22Rv1 (cell line): ENCODE results near the gene SLX1A.
A peak's percentile ranks its signal among the peaks of the same experiment; 100 is the strongest.
"Not testable (repeated sequence)": the region's sequence is repeated elsewhere in the genome, so short reads cannot be mapped to it uniquely, and the experiment has no call there.

Experiments
- H3K27ac ChIP-seq: fragments of 450-650 bp; 2 replicates; pipeline ENCODE4 v1.5.1; 2017
- ZFX ChIP-seq: fragments of 450-650 bp; IDR thresholded peaks from 2 replicates; pipeline ENCODE4 v1.6.1; 2017; ENCODE audit warnings: antibody characterized with exemption, borderline replicate concordance
- TF ChIP-seq, protein P1 (sequence below): fragments of 450-650 bp; IDR thresholded peaks from 2 replicates; pipeline ENCODE4 v1.5.1; 2017; ENCODE audit warnings: mild to moderate bottlenecking

SLX1A gene

DNA sequence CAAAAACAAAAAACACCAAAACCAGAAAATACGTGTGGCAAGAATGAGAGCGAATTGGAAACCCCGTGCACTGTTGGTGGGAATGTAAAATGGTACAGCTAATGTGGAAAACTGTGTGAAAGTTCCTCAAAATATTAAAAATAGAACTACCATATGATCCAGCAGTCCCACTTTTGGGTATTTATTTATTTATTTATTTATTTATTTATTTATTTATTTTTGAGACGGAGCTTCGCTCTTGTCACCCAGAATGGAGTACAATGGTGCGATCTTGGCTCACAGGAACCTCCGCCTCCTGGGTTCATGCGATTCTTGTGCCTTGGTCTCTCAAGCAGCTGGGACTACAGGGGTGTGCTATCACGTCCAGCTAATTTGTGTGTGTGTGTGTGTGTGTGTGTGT lies 41.2 kb upstream of the SLX1A start:
- TF ChIP-seq, protein P1, sequence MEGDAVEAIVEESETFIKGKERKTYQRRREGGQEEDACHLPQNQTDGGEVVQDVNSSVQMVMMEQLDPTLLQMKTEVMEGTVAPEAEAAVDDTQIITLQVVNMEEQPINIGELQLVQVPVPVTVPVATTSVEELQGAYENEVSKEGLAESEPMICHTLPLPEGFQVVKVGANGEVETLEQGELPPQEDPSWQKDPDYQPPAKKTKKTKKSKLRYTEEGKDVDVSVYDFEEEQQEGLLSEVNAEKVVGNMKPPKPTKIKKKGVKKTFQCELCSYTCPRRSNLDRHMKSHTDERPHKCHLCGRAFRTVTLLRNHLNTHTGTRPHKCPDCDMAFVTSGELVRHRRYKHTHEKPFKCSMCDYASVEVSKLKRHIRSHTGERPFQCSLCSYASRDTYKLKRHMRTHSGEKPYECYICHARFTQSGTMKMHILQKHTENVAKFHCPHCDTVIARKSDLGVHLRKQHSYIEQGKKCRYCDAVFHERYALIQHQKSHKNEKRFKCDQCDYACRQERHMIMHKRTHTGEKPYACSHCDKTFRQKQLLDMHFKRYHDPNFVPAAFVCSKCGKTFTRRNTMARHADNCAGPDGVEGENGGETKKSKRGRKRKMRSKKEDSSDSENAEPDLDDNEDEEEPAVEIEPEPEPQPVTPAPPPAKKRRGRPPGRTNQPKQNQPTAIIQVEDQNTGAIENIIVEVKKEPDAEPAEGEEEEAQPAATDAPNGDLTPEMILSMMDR = no peak
- TF ChIP-seq ZFX = no peak
- H3K27ac ChIP-seq = no peak overlapping the region

DNA sequence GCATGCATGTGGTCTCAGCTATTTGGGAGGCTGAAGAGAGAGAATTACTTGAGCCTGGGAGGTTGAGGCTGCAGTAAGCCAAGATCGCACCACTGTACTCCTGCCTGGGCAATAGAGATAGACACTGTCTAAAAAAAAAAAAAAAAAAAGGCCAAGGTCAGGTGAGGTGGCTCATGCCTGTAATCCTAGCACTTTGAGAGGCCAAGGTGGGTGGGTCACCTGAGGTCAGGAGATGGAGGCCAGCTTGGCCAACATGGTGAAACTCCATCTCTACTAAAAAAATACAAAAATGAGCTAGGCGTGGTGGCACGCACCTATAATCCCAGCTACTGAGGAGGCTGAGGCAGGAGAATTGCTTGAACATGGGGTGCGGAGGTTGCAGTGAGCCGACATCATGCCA lies 38.5 kb upstream of the SLX1A start:
- TF ChIP-seq ZFX = no peak
- TF ChIP-seq, protein P1 = no peak
- H3K27ac ChIP-seq = no peak overlapping the region

DNA sequence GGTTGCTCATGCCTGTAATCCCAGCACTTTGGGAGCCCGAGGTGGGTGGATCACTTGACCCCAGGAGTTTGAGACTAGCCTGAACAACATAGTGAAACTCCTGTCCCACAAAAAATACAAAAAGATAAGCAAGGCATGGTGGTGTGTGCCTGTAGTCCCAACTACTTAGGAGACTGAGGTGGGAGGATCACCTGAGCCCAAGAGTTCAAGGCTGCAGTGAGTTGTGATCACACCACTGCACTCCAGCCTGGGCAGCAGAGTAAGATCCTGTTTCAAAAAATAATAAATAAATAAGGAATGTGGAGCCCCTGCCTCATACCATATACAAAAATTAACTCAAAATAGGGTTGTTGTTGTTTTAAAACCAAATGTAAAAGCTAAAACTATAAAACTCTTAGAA lies 36.5 kb upstream of the SLX1A start:
- H3K27ac ChIP-seq = no peak overlapping the region
- no peak for TF ChIP-seq ZFX
- TF ChIP-seq, protein P1 = no peak

DNA sequence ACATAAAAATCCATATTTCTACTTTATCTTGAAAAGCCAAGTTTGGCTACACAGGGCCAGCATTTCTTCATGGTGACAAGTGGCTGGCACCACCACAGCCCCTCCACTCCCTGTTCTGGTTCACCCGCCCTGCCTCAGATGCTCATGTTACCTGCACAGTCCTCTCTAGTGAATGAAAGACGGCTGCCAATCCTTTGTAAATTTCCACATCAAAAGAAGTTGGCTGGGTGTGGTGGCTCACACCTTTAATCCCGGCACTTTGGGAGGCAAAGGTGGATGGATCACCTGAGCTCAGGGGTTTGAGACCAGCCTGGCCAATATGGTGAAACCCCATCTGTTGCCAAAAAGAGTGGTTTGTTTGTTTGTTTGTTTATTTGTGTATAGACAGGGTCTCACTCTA lies 30.1 kb upstream of the SLX1A start:
- TF ChIP-seq, protein P1 = no peak
- no peak for TF ChIP-seq ZFX
- no peak overlapping the region for H3K27ac ChIP-seq

DNA sequence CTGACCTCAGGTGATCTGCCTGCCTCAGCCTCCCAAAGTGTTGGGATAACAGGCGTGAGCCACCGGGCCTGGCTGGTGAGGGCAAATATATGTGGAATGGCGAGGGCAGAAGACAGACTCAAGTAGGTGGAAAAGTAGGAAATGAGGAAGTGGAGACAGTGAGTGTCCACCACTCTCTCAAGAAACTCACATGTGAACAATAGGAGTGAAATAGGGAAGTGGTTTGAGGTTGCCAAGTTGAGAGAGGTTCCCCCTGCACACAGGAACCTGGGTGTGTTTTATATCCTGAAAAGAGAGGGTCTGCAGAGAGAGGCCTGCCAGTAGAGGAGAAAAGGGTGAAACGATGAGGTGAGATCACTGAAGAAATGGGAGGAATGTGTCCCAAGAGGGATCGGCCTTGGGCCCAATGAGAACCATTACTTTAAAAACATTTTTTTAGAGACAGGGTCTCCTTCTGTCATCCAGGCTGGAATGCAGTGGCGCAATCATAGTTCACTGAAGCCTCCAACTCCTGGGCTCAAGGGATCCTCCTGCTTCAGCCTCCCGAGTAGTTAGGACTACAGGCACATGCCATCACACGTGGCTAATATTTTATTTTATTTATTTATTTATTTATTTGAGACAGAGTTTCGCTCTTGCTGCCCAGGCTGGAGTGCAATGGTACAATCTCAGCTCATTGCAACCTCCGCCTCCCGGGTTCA lies 27.3 kb upstream of the SLX1A start:
- TF ChIP-seq ZFX = no peak
- TF ChIP-seq, protein P1 = no peak
- H3K27ac ChIP-seq = no peak overlapping the region

DNA sequence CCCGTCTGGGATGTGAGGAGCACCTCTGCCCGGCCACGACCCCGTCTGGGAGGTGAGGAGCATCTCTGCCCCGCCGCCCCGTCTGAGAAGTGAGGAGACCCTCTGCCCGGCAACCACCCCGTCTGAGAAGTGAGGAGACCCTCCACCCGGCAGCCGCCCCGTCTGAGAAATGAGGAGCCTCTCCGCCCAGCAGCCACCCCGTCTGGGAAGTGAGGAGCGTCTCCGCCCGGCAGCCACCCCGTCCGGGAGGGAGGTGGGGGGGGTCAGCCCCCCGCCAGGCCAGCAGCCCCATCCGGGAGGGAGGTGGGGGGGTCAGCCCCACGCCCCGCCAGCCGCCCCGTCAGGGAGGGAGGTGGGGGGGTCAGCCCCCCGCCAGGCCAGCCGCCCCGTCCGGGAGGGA lies 24.9 kb upstream of the SLX1A start:
- H3K27ac ChIP-seq = not testable (repeated sequence)

DNA sequence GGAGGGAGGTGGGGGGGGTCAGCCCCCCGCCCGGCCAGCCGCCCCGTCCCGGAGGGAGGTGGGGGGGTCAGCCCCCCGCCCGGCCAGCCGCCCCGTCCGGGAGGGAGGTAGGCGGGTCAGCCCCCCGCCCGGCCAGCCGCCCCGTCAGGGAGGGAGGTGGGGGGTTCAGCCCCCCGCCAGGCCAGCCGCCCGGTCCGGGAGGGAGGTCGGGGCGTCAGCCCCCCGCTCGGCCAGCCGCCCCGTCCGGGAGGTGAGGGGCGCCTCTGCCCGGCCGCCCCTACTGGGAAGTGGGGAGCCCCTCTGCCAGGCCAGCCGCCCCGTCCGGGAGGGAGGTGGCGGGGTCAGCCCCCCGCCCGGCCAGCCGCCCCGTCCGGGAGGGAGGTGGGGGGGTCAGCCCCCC lies 24.3 kb upstream of the SLX1A start:
- not testable (repeated sequence) for H3K27ac ChIP-seq

DNA sequence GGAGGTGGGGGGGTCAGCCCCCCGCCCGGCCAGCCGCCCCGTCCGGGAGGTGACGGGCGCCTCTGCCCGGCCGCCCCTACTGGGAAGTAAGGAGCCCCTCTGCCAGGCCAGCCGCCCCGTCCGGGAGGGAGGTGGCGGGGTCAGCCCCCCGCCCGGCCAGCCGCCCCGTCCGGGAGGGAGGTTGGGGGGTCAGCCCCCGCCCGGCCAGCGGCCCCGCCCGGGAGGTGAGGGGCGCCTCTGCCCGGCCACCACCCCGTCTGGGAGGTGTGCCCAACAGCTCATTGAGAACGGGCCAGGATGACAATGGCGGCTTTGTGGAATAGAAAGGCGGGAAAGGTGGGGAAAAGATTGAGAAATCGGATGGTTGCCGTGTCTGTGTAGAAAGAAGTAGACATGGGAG lies 23.5 kb upstream of the SLX1A start:
- H3K27ac ChIP-seq = peak overlapping the region; percentile 64

DNA sequence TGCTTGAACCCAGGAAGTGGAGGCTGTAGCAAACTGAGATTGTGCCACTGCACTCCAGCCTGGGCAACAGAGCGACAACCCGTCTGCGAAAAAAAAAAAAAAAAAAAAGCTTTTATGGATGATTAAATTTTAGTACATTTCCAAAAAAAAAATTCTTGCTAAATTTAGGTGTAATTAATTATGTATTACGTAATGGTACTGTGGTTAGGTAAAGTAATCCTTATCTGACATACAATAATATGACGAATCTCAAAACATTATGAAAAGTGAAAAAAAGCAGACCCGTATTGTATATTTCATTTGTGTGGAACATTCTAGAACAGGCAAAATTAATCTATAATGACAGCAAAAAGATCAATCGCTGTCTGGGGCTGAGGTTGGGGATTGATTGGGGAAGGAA lies 20.6 kb upstream of the SLX1A start:
- H3K27ac ChIP-seq = no peak overlapping the region
- TF ChIP-seq ZFX = no peak
- TF ChIP-seq, protein P1 = no peak

DNA sequence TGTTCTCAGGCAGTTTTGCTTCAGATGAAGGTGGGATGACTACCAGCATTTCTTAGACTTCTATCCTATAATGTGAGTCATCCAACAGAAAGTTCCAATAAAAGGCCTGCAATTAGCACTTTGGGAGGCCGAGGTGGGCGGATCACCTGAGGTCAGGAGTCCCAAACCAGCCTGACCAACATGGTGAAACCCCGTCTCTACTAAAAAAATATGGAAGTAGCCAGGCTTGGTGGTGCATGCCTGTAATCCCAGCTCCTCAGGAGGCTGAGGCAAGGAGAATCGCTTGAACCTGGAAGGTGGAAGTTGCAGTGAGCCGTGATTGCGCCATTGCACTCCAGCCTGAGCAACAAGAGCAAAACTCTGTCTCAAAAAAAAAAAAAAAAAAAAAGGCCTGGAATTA lies 16.8 kb upstream of the SLX1A start:
- not testable (repeated sequence) for H3K27ac ChIP-seq
